ENCODE measurements around the gene ABHD17C.

DNA sequence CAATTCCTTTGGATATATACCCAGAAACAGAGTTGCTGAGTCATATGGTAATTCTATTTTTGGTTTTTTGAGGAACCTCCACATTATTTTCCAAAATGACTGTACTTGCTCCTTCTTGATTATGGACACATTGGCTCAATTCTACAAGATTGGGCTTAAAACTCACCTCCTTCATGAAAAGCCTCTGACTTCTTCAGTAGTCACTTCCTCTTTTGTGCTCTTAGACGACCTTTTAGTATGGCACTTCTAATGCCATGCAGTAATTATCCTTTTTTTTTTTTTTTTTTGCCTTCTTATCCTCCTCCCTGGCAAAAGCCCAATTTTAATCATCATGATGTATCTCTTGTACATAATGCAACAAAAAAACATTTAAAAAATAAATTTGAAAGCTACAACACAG is 33.0 kb upstream of the ABHD17C start:
- no peak for TF ChIP-seq POLR2A (IDR thresholded peaks at IDR 0.05; ENCODE audit: low read depth, low read length)
- no peak for TF ChIP-seq TAF1 (IDR thresholded peaks at IDR 0.05; ENCODE audit: borderline replicate concordance, low read depth, low read length)
